Loucy (cell line): ENCODE measurements around the gene RPTOR.

Source experiments
- CTCF ChIP-seq: fragments of 200-600 bp; sonication (generic); conservative IDR thresholded peaks from 2 replicates; pipeline ENCODE4 v1.5.1; 2014; ENCODE audit warnings: mild to moderate bottlenecking, antibody characterized with exemption, low read length
- EZH2phosphoT487 ChIP-seq: fragments of 200-600 bp; IDR thresholded peaks from 2 replicates; pipeline ENCODE4 v1.6.1; 2018; ENCODE audit warnings: antibody characterized with exemption, mild to moderate bottlenecking, moderate library complexity, borderline replicate concordance

DNA sequence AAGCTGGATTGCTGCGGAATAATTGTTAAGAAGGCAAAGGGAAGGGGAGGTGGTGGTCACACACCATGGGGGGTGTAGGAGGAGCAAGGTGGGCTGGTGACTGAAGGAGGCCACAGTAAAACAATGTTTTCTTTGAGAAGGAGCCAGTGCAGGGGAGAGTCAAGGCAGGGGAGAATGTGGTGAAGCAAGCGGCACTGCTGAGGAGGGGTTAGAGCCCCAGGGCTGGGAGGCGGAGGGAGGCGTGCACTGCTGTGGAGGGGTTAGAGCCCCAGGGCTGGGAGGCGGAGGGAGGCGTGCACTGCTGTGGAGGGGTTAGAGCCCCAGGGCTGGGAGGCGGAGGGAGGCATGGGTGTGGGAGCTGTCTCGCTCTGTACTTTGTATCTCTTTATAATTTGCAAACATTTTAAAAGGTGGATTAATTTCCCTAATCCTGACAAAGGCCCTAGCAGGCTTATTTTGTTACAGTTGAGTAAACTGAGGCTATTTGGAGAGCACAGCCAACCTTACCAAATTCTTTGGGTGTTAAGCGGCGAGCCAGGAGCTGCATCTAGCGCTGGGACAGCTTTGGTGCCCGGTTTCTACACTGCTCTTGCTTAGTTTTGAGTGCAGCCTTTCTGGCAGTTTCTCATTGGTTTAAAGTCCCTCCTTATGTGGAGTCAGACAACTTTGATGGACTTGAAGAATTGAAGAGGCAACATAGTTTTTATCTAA is 20.9 kb downstream of the RPTOR start:
- no peak for TF ChIP-seq CTCF
- no peak for TF ChIP-seq EZH2phosphoT487
